Measurements from ENCODE around the gene RASD1. TPM values are rescaled to one million over a fixed set of nuclear protein-coding genes. Genes with fewer than 3 reads are reported as not detected.
"Not testable (repeated sequence)": the region's sequence is repeated elsewhere in the genome, so short reads cannot be mapped to it uniquely, and the experiment has no call there.

Gene RASD1
- total and polyA plus RNA-seq, 2 experiments from 2014 or later, result 1.2 to 2.2 TPM

DNA sequence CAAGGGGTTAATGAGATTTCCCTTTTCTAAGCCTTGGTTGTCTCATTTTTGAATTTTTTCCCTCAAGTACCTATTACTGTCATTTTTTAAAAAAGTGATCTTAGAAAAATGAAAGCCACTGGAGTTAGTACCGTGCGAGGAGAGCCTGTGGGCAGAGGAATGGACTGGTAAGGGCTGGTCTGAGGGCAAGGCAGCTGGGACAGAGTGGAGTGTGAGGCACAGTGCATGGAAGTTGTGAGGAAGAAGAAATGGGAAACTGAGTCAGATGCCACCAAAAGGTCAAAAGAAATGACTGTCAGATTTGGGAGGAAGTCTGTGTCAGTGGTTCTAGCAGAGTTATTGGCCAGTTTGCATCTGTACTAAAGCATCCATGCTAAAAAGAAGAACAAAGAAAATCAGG lies 8.2 kb downstream of the RASD1 start:
- TF ChIP-seq EZH2 (IDR thresholded peaks at IDR 0.05; ENCODE audit: insufficient read depth, poor library complexity, severe bottlenecking), result no peak
- TF ChIP-seq EZH2phosphoT487 (IDR thresholded peaks at IDR 0.05; ENCODE audit: insufficient read depth, low read depth), result no peak
- in situ Hi-C loops (cut with MboI), result no loop called here
- Histone ChIP-seq H3K27me3 (replicated peaks; ENCODE audit: insufficient read depth) (no peaks in the 10 kb centered on the region), H3K9ac (no peak overlapping the region), H4K20me1 (ENCODE audit: insufficient read depth) (no peaks in the 10 kb centered on the region), H2AFZ (no peak overlapping the region), H3K4me2 (ENCODE audit: unreplicated experiment) (no peak overlapping the region), H3K27ac (no peak overlapping the region), H3K36me3 (ENCODE audit: low read depth) (0 out of 2 replicates have a peak, but pooled peaks cover 4% of the 10 kb centered on the region), H3K4me3 (no peak overlapping the region), H3K9me2 (ENCODE audit: insufficient read depth) (no peaks in the 10 kb centered on the region), H3K79me2 (ENCODE audit: insufficient read depth) (peaks cover 29% of the 10 kb centered on the region), H3F3A (ENCODE audit: insufficient read depth) (peaks cover 6% of the 10 kb centered on the region; the same call in 1 of the 2 replicates), H3K4me1 (ENCODE audit: insufficient read depth) (peaks cover 8% of the 10 kb centered on the region; the same call in 1 of the 2 replicates), H3K9me3 (ENCODE audit: low read depth) (no peaks in the 10 kb centered on the region)
- WGBS, 2 experiments (ENCODE audit: low coverage in 1 of 2, low lambda C conversion rate in 2 of 2, missing lambda C conversion rate in 2 of 2), result 49 to 96% methylated on average over 1 to 2 of the region's 2 CpGs
- no peak for DNase-seq

DNA sequence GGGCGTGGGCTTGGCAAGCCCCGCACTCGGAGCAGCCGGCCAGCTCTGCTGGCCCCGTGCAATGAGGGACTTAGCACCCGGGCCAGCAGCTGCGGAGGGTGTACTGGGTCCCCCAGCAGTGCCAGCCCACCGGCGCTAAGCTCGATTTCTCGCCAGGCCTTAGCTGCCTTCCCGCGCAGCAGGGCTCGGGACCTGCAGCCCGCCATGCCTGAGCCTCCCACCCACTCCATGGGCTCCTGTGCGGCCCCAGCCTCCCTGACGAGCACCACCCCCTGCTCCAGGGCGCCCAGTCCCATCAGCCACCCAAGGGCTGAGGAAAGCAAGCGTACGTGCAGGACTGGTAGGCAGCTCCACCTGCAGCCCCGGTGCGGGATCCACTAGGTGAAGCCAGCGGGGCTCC lies 9.8 kb downstream of the RASD1 start:
- H3K27ac ChIP-seq; DNase-seq; H3K9ac ChIP-seq; H3K27me3 ChIP-seq (replicated peaks; ENCODE audit: insufficient read depth); H3K4me1 ChIP-seq (ENCODE audit: insufficient read depth); H3K9me3 ChIP-seq (ENCODE audit: low read depth); H3K4me2 ChIP-seq (ENCODE audit: unreplicated experiment); H3K4me3 ChIP-seq; H2AFZ ChIP-seq; H3F3A ChIP-seq (ENCODE audit: insufficient read depth); H3K9me2 ChIP-seq (ENCODE audit: insufficient read depth); H4K20me1 ChIP-seq (ENCODE audit: insufficient read depth); in situ Hi-C loops (cut with MboI); H3K36me3 ChIP-seq (ENCODE audit: low read depth): not testable (repeated sequence)
- WGBS, 2 experiments (ENCODE audit: low coverage in 1 of 2, low lambda C conversion rate in 2 of 2, missing lambda C conversion rate in 2 of 2), result 98% methylated on average over 7 to 23 of the region's 23 CpGs
- H3K79me2 ChIP-seq (ENCODE audit: insufficient read depth), result peaks cover 45% of the 10 kb centered on the region

DNA sequence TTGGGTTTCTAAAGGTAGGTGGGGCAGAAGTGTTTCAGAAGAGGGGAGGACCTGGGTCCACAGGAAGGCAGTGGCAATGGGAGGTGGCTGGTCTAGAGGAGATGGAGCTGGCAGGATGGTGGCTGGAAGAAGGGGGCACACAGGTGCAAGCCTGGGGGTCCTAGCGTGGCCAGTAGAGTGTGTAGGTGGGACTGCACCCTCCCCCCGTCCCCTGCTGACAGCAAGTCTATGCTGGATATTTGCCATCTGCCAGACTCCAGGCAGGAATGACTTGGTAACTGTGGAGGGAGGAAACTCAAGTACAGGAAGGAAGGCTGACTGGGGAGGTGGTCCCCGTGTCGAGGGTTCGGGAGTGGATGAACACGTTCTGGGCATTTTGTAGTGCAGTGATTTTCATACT lies 10.8 kb downstream of the RASD1 start:
- Histone ChIP-seq H3K4me2 (ENCODE audit: unreplicated experiment) (no peak overlapping the region), H3K4me3 (no peak overlapping the region), H3K9me3 (ENCODE audit: low read depth) (no peaks in the 10 kb centered on the region), H4K20me1 (ENCODE audit: insufficient read depth) (0 out of 2 replicates have a peak, but pooled peaks cover 6% of the 10 kb centered on the region), H3K9me2 (ENCODE audit: insufficient read depth) (no peaks in the 10 kb centered on the region), H3K9ac (no peak overlapping the region), H3K27ac (no peak overlapping the region), H3K27me3 (replicated peaks; ENCODE audit: insufficient read depth) (no peaks in the 10 kb centered on the region), H3K4me1 (ENCODE audit: insufficient read depth) (peaks cover 8% of the 10 kb centered on the region; the same call in 1 of the 2 replicates), H2AFZ (no peak overlapping the region), H3F3A (ENCODE audit: insufficient read depth) (no peaks in the 10 kb centered on the region), H3K79me2 (ENCODE audit: insufficient read depth) (peaks cover 55% of the 10 kb centered on the region), H3K36me3 (ENCODE audit: low read depth) (0 out of 2 replicates have a peak, but pooled peaks cover 4% of the 10 kb centered on the region)
- no peak for TF ChIP-seq EZH2phosphoT487 (IDR thresholded peaks at IDR 0.05; ENCODE audit: insufficient read depth, low read depth)
- TF ChIP-seq EZH2 (IDR thresholded peaks at IDR 0.05; ENCODE audit: insufficient read depth, poor library complexity, severe bottlenecking), result no peak
- DNase-seq, result no peak
- in situ Hi-C loops (cut with MboI), result no loop called here
- 91 to 95% methylated on average over 6 of the region's 6 CpGs for WGBS, 2 experiments (ENCODE audit: low coverage in 1 of 2, low lambda C conversion rate in 2 of 2, missing lambda C conversion rate in 2 of 2)

GRCh38 chr17:17484451-17484899 lies 11.7 kb downstream of the RASD1 start:
- Histone ChIP-seq H3K4me1 (ENCODE audit: insufficient read depth) (peaks cover 8% of the 10 kb centered on the region; the same call in 1 of the 2 replicates), H2AFZ (no peak overlapping the region), H3K9me3 (ENCODE audit: low read depth) (no peaks in the 10 kb centered on the region), H3K9ac (no peak overlapping the region), H3K4me3 (no peak overlapping the region), H3K27ac (no peak overlapping the region), H3K27me3 (replicated peaks; ENCODE audit: insufficient read depth) (no peaks in the 10 kb centered on the region), H3K9me2 (ENCODE audit: insufficient read depth) (no peaks in the 10 kb centered on the region), H4K20me1 (ENCODE audit: insufficient read depth) (0 out of 2 replicates have a peak, but pooled peaks cover 6% of the 10 kb centered on the region), H3K4me2 (ENCODE audit: unreplicated experiment) (no peak overlapping the region), H3K79me2 (ENCODE audit: insufficient read depth) (peaks cover 65% of the 10 kb centered on the region), H3K36me3 (ENCODE audit: low read depth) (0 out of 2 replicates have a peak, but pooled peaks cover 4% of the 10 kb centered on the region), H3F3A (ENCODE audit: insufficient read depth) (no peaks in the 10 kb centered on the region)
- no peak for TF ChIP-seq EZH2phosphoT487 (IDR thresholded peaks at IDR 0.05; ENCODE audit: insufficient read depth, low read depth)
- no peak for TF ChIP-seq EZH2 (IDR thresholded peaks at IDR 0.05; ENCODE audit: insufficient read depth, poor library complexity, severe bottlenecking)
- in situ Hi-C loops (cut with MboI), result no loop called here
- WGBS, 2 experiments (ENCODE audit: low coverage in 1 of 2, low lambda C conversion rate in 2 of 2, missing lambda C conversion rate in 2 of 2), result 62 to 65% methylated on average over 12 of the region's 12 CpGs
- peak; percentile 63 for DNase-seq

DNA sequence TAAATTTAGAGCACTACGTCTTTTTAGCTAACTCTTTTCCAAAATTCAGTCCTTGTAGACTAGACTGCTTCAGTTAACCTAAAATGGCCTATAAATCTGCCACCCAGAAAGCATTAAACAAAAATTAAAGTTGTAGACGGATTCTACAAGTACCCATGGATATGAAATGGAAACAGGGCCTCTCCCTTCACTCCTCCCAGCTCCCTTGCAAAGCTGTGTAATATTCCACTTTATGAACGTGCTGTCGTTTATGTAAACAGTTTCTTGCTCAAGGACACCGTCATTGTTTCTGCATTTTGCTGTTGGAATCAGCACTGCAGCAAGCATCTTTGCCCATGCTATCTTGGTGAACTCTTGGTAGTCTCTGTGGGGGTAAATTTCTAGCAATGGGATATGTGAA lies 14.3 kb downstream of the RASD1 start:
- Histone ChIP-seq H3K4me1 (ENCODE audit: insufficient read depth) (peaks cover 16% of the 10 kb centered on the region), H3K79me2 (ENCODE audit: insufficient read depth) (peaks cover 91% of the 10 kb centered on the region), H2AFZ (no peak overlapping the region), H4K20me1 (ENCODE audit: insufficient read depth) (0 out of 2 replicates have a peak, but pooled peaks cover 6% of the 10 kb centered on the region), H3K36me3 (ENCODE audit: low read depth) (no peaks in the 10 kb centered on the region), H3K27ac (no peak overlapping the region), H3F3A (ENCODE audit: insufficient read depth) (no peaks in the 10 kb centered on the region), H3K27me3 (replicated peaks; ENCODE audit: insufficient read depth) (no peaks in the 10 kb centered on the region), H3K9me2 (ENCODE audit: insufficient read depth) (no peaks in the 10 kb centered on the region), H3K4me3 (no peak overlapping the region), H3K9ac (no peak overlapping the region), H3K9me3 (ENCODE audit: low read depth) (no peaks in the 10 kb centered on the region), H3K4me2 (ENCODE audit: unreplicated experiment) (no peak overlapping the region)
- in situ Hi-C loops (cut with MboI), result no loop called here
- TF ChIP-seq EZH2 (IDR thresholded peaks at IDR 0.05; ENCODE audit: insufficient read depth, poor library complexity, severe bottlenecking), result no peak
- TF ChIP-seq EZH2phosphoT487 (IDR thresholded peaks at IDR 0.05; ENCODE audit: insufficient read depth, low read depth), result no peak
- WGBS, 2 experiments (ENCODE audit: low coverage in 1 of 2, low lambda C conversion rate in 2 of 2, missing lambda C conversion rate in 2 of 2), result 66 to 75% methylated on average over 5 of the region's 5 CpGs
- DNase-seq, result no peak
